ENCODE results near the gene CDC42BPA. TPM values are rescaled to one million over a fixed set of nuclear protein-coding genes. Genes with fewer than 3 reads are reported as not detected.
A peak's percentile ranks its signal among the peaks of the same experiment; 100 is the strongest.
"Not testable (repeated sequence)": the region's sequence is repeated elsewhere in the genome, so short reads cannot be mapped to it uniquely, and the experiment has no call there.

Gene CDC42BPA
- total RNA-seq, 2 donors from 2014 or later = 26.4 to 36.6 TPM

- no peaks in the 10 kb centered on the region for H3K36me3 ChIP-seq
- no peak overlapping the region for H3K27ac ChIP-seq
- TF ChIP-seq CTCF (IDR thresholded peaks at IDR 0.05) = no peak
- H3K9me3 ChIP-seq = no peaks in the 10 kb centered on the region
- H3K4me3 ChIP-seq = no peak overlapping the region
- no peak for DNase-seq
- no peaks in the 10 kb centered on the region for H3K4me1 ChIP-seq
- H3K27me3 ChIP-seq = no peaks in the 10 kb centered on the region
- intact Hi-C loops (cut with DNase I) = no loop called here
- no peak overlapping the region for H3K9ac ChIP-seq (ENCODE audit: low read depth in 2 of 2, low read length in 2 of 2)
Measured at GRCh38 chr1:227295609-227296008, 22.7 kb downstream of the CDC42BPA start.

GRCh38 chr1:227285745-227286144, 32.5 kb downstream of the CDC42BPA start:
- no peak for TF ChIP-seq CTCF (IDR thresholded peaks at IDR 0.05)
- no peak overlapping the region for H3K9ac ChIP-seq (ENCODE audit: low read depth in 2 of 2, low read length in 2 of 2)
- H3K9me3 ChIP-seq = no peaks in the 10 kb centered on the region
- no peak overlapping the region for H3K27ac ChIP-seq
- no peaks in the 10 kb centered on the region for H3K27me3 ChIP-seq
- DNase-seq = no peak
- no peaks in the 10 kb centered on the region for H3K36me3 ChIP-seq
- no peak overlapping the region for H3K4me3 ChIP-seq
- H3K4me1 ChIP-seq = no peaks in the 10 kb centered on the region
- intact Hi-C loops (cut with DNase I) = no loop called here

- intact Hi-C loops (cut with DNase I) = no loop called here
Measured at GRCh38 chr1:227281371-227281770, 36.9 kb downstream of the CDC42BPA start.

GRCh38 chr1:227280836-227281235, 37.5 kb downstream of the CDC42BPA start:
- Histone ChIP-seq H3K4me1 (no peaks in the 10 kb centered on the region), H3K4me3 (no peak overlapping the region), H3K9ac (ENCODE audit: low read depth in 2 of 2, low read length in 2 of 2) (no peak overlapping the region), H3K27ac (no peak overlapping the region), H3K9me3 (no peaks in the 10 kb centered on the region), H3K27me3 (no peaks in the 10 kb centered on the region), H3K36me3 (no peaks in the 10 kb centered on the region)
- DNase-seq = no peak
- intact Hi-C loops (cut with DNase I) = no loop called here
- no peak for TF ChIP-seq CTCF (IDR thresholded peaks at IDR 0.05)

More at GRCh38 chr1:227281371-227281770, 36.9 kb downstream of the CDC42BPA start:
- no peak for DNase-seq
- Histone ChIP-seq H3K36me3 (no peaks in the 10 kb centered on the region), H3K9ac (ENCODE audit: low read depth in 2 of 2, low read length in 2 of 2) (no peak overlapping the region), H3K27me3 (no peaks in the 10 kb centered on the region), H3K27ac (no peak overlapping the region), H3K9me3 (no peaks in the 10 kb centered on the region), H3K4me1 (no peaks in the 10 kb centered on the region), H3K4me3 (no peak overlapping the region)
- no peak for TF ChIP-seq CTCF (IDR thresholded peaks at IDR 0.05)

- H3K4me1 ChIP-seq; H3K4me3 ChIP-seq; H3K9ac ChIP-seq (ENCODE audit: low read depth in 2 of 2, low read length in 2 of 2); H3K9me3 ChIP-seq; H3K27me3 ChIP-seq; intact Hi-C loops (cut with DNase I); DNase-seq; H3K36me3 ChIP-seq; H3K27ac ChIP-seq: not testable (repeated sequence)
Measured at GRCh38 chr1:227276156-227276693, 42.1 kb downstream of the CDC42BPA start.

GRCh38 chr1:227273557-227273956, 44.7 kb downstream of the CDC42BPA start:
- Histone ChIP-seq H3K9ac (ENCODE audit: low read depth in 2 of 2, low read length in 2 of 2) (no peak overlapping the region), H3K27me3 (no peaks in the 10 kb centered on the region), H3K36me3 (no peaks in the 10 kb centered on the region), H3K4me1 (no peaks in the 10 kb centered on the region), H3K27ac (no peak overlapping the region), H3K4me3 (no peak overlapping the region), H3K9me3 (no peaks in the 10 kb centered on the region)
- TF ChIP-seq CTCF (IDR thresholded peaks at IDR 0.05) = no peak
- peak; percentile 22 for DNase-seq
- intact Hi-C loops (cut with DNase I) = no loop called here

Data from colonic mucosa (tissue), 4 donors.